SH-SY5Y (cell line): ENCODE measurements around the gene PIKFYVE.

Experiments
- GATA2 ChIP-seq: IDR thresholded peaks from 2 replicates; pipeline ENCODE4 v1.6.1; 2011; ENCODE audit warnings: mild to moderate bottlenecking, low read depth, low read length
- GATA3 ChIP-seq: IDR thresholded peaks from 2 replicates; pipeline ENCODE4 v1.6.1; 2011; ENCODE audit warnings: low read depth, mild to moderate bottlenecking, low read length, moderate library complexity

GRCh38 chr2:208304157-208304556 is 38.1 kb downstream of the PIKFYVE start:
- no peak for TF ChIP-seq GATA3
- no peak for TF ChIP-seq GATA2
